SK-N-SH (cell line): Measurements from ENCODE around the gene YBX1. TPM values are rescaled to one million over a fixed set of nuclear protein-coding genes. Genes with fewer than 3 reads are reported as not detected.

Source experiments
- CTCF ChIA-PET: fragments of 300-600, 350-600 bp; formaldehyde crosslinking; extraction: SDS; loops from one replicate; lab custom pipeline; 2021; lab: Yijun Ruan, JAX
- POLR2A ChIA-PET: fragments of 350-600 bp; sonication (Branson Sonifier 250); formaldehyde crosslinking; extraction: SDS; loops from one replicate; lab custom pipeline; 2020; ENCODE audit warnings: antibody characterized with exemption, inconsistent platforms; lab: Yijun Ruan, JAX
- DNase-seq: peaks from one replicate; pipeline ENCODE4 v3.0.0; 2012
- H2AFZ ChIP-seq: fragments of 200-600 bp; sonication (generic); 2 replicates; pipeline ENCODE4 v1.8.1; 2016; ENCODE audit warnings: antibody characterized with exemption, mild to moderate bottlenecking, low read depth
- H3F3A ChIP-seq: fragments of 200-600 bp; sonication (generic); replicated peaks from 2 replicates; pipeline ENCODE3; 2016; ENCODE audit warnings: antibody characterized with exemption, mild to moderate bottlenecking; ENCODE audit not compliant: insufficient read depth
- H3K27ac ChIP-seq, 2 experiments: fragments of 200-500 bp in 1 of 2; fragments of 200-600 bp in 1 of 2; sonication (Bioruptor generic) in 1 of 2; sonication (generic), shearing (Covaris generic) in 1 of 2; 2 replicates each; pipeline versions ENCODE4 v1.5.1 to v1.6.1; 2014 to 2016; ENCODE audit warnings: low read depth in 2 of 2, inconsistent platforms in 1 of 2, low read length in 1 of 2, mild to moderate bottlenecking in 1 of 2, mixed read lengths in 1 of 2
- H3K27me3 ChIP-seq: fragments of 200-600 bp; sonication (generic), shearing (Covaris generic); 2 replicates; pipeline ENCODE4 v1.6.1; 2016; ENCODE audit warnings: mixed run types; ENCODE audit not compliant: insufficient read depth
- H3K36me3 ChIP-seq, 2 experiments: fragments of 200-500 bp in 1 of 2; fragments of 200-600 bp in 1 of 2; sonication (Bioruptor generic) in 1 of 2; sonication (generic) in 1 of 2; replicated peaks in 1 of 2; 2 replicates each; pipeline versions ENCODE3 to v1.5.1; 2014 to 2016; ENCODE audit warnings: low read length in 1 of 2, mild to moderate bottlenecking in 1 of 2; ENCODE audit not compliant: insufficient read depth in 2 of 2, control insufficient read depth in 1 of 2
- H3K4me1 ChIP-seq, 2 experiments: fragments of 200-500 bp in 1 of 2; fragments of 200-600 bp in 1 of 2; sonication (Bioruptor generic) in 1 of 2; sonication (generic), shearing (Covaris generic) in 1 of 2; 2 replicates each; pipeline versions ENCODE4 v1.5.1 to v1.6.1; 2014 to 2016; ENCODE audit warnings: low read depth in 1 of 2, low read length in 1 of 2, mixed run types in 1 of 2; ENCODE audit not compliant: insufficient read depth in 2 of 2, control insufficient read depth in 1 of 2
- H3K4me2 ChIP-seq: fragments of 200-600 bp; sonication (generic), shearing (Covaris generic); 2 replicates; pipeline ENCODE4 v1.6.1; 2017; ENCODE audit warnings: mixed run types
- H3K4me3 ChIP-seq, 2 experiments: fragments of 200-500 bp in 1 of 2; fragments of 200-600 bp in 1 of 2; sonication (Bioruptor generic) in 1 of 2; sonication (generic), shearing (Covaris generic) in 1 of 2; 2 replicates each; pipeline versions ENCODE4 v1.5.1 to v1.8.1; 2014 to 2016; ENCODE audit warnings: low read depth in 2 of 2, inconsistent platforms in 1 of 2, low read length in 1 of 2, mild to moderate bottlenecking in 1 of 2, mixed read lengths in 1 of 2, moderate library complexity in 1 of 2
- H3K79me2 ChIP-seq: fragments of 200-600 bp; sonication (generic); 2 replicates; pipeline ENCODE4 v1.8.1; 2017; ENCODE audit warnings: mild to moderate bottlenecking; ENCODE audit not compliant: insufficient read depth
- H3K9ac ChIP-seq: fragments of 200-600 bp; sonication (generic); 2 replicates; pipeline ENCODE4 v1.6.1; 2017; ENCODE audit warnings: mixed run types
- H3K9me2 ChIP-seq: fragments of 200-600 bp; sonication (generic); 2 replicates; pipeline ENCODE4 v1.6.1; 2017; ENCODE audit warnings: mixed run types
- H3K9me3 ChIP-seq: fragments of 200-600 bp; sonication (generic); 2 replicates; pipeline ENCODE4 v1.6.1; 2017; ENCODE audit warnings: mixed run types, mild to moderate bottlenecking, moderate library complexity
- H4K20me1 ChIP-seq: fragments of 200-600 bp; sonication (generic); 2 replicates; pipeline ENCODE4 v1.6.1; 2017; ENCODE audit warnings: mild to moderate bottlenecking, mixed run types; ENCODE audit not compliant: insufficient read depth
- CHD2 ChIP-seq: fragments of 150-350 bp; IDR thresholded peaks from 2 replicates; pipeline ENCODE4 v1.6.1; 2018; ENCODE audit warnings: low read length; ENCODE audit not compliant: partially characterized antibody
- EZH2phosphoT487 ChIP-seq: fragments of 200-600 bp; sonication (generic); IDR thresholded peaks from 2 replicates; pipeline ENCODE4 v1.6.1; 2017; ENCODE audit warnings: low read depth, mixed run types, mild to moderate bottlenecking, antibody characterized with exemption, moderate library complexity, borderline replicate concordance
- FOSL2 ChIP-seq: IDR thresholded peaks from 2 replicates; pipeline ENCODE4 v1.4.0; 2012; ENCODE audit warnings: low read depth, mild to moderate bottlenecking, moderate library complexity, borderline replicate concordance
- IRF3 ChIP-seq: fragments of 150-350 bp; IDR thresholded peaks from 2 replicates; pipeline ENCODE4 v1.6.1; 2016; ENCODE audit warnings: mild to moderate bottlenecking, low read depth, low read length
- POLR2AphosphoS5 ChIP-seq: IDR thresholded peaks from 2 replicates; pipeline ENCODE4 v1.6.1; 2012; ENCODE audit warnings: low read depth, low read length
- SMC3 ChIP-seq: IDR thresholded peaks from 2 replicates; pipeline ENCODE4 v1.6.1; 2012; ENCODE audit warnings: low read depth, low read length, improper control_type of control experiment
- USF2 ChIP-seq: fragments of 150-350 bp; IDR thresholded peaks from 2 replicates; pipeline ENCODE4 v1.6.1; 2017; ENCODE audit warnings: antibody characterized with exemption, low read length, low read depth, borderline replicate concordance
- YY1 ChIP-seq: IDR thresholded peaks from 2 replicates; pipeline ENCODE4 v1.4.0; 2012; ENCODE audit warnings: low read depth, mild to moderate bottlenecking
- ZBTB33 ChIP-seq: IDR thresholded peaks from 2 replicates; pipeline ENCODE4 v1.4.0; 2012; ENCODE audit warnings: low read depth, borderline replicate concordance
- WGBS: methylation state at CpG from one replicate; pipeline ENCODE4 v1.1.6; 2017; ENCODE audit warnings: low lambda C conversion rate; 5-methylcytosine and 5-hydroxymethylcytosine counted together
- polyA plus RNA-seq, 3 experiments: library from polyadenylated mRNA; depleted of rRNA; stranded (reverse); fragments of >200 nt; gene quantifications; 2 replicates each; pipeline ENCODE4 v1.2.3, GENCODE V29; 2012

YBX1 gene
- polyA plus RNA-seq, 1 of the 3 experiments (the other 2 are of a cell fraction), result 592 TPM

- TF ChIP-seq EZH2phosphoT487 (no peak), USF2 (no peak)
- TF ChIP-seq, all 33 proteins: peak for 0
These were observed 65.8 kb downstream of the YBX1 start (continued) for GRCh38 chr1:42748021-42748420.

GRCh38 chr1:42748461-42749410, 66.5 kb downstream of the YBX1 start:
- H4K20me1 ChIP-seq, result no peaks in the 10 kb centered on the region
- TF ChIP-seq YY1 (no peak), IRF3 (no peak), POLR2AphosphoS5 (no peak), SMC3 (no peak), FOSL2 (no peak), USF2 (no peak), CHD2 (no peak), ZBTB33 (no peak)
- H3F3A ChIP-seq, result peaks cover 6% of the 10 kb centered on the region
- peaks cover 0 to 4% of the 10 kb centered on the region in 2 experiments; a peak in 1 of 4 replicates for H3K4me1 ChIP-seq
- H3K4me2 ChIP-seq, result no peak overlapping the region
- H3K4me3 ChIP-seq, result no peak overlapping the region
- no peaks in the 10 kb centered on the region for H3K79me2 ChIP-seq
- WGBS, result 91% methylated on average over 14 of the region's 14 CpGs
- no peak overlapping the region for H2AFZ ChIP-seq
- H3K9me2 ChIP-seq, result no peaks in the 10 kb centered on the region
- no peak overlapping the region for H3K9ac ChIP-seq
- H3K36me3 ChIP-seq, result peaks cover 24 to 50% of the 10 kb centered on the region in 2 experiments
- CTCF ChIA-PET, result interaction anchor here (0.8 to 4.4 kb wide), 11 partner anchors 8 to 597 kb away, joined by 3 to 32 read pairs (median 5); no protein-coding TSS in a partner anchor
- DNase-seq, result no peak
- no peak overlapping the region for H3K27ac ChIP-seq
- POLR2A ChIA-PET, result no interaction called here
- no peaks in the 10 kb centered on the region for H3K27me3 ChIP-seq
- H3K9me3 ChIP-seq, result no peaks in the 10 kb centered on the region
